Activated naive CD8-positive, alpha-beta T cell treated with anti-CD3 and anti-CD28 coated beads, Interleukin-2, amount 10 ng/mL, durations not matched to agents 7 days and 5 days (primary cell): ENCODE data around the gene PLEKHM3. TPM values are rescaled to one million over a fixed set of nuclear protein-coding genes. Genes with fewer than 3 reads are reported as not detected.
A peak's percentile ranks its signal among the peaks of the same experiment; 100 is the strongest.

Source experiments
- ATAC-seq: fragments of 150-1000 bp; cut with Tn5 transposase; one replicate; pipeline ENCODE4 v1.10.0; 2021; ENCODE audit warnings: low read depth, moderate library complexity
- POLR2A ChIA-PET: fragments of 350-600 bp; sonication (Branson Sonifier 250); formaldehyde crosslinking; loops from one replicate; lab custom pipeline; 2021; ENCODE audit warnings: antibody characterized with exemption; lab: Charles Lee
- DNase-seq: peaks from one replicate; pipeline ENCODE4 v3.0.0; 2021
- H3K27ac Mint-ChIP-seq: one replicate; pipeline ENCODE4 v1.8.0; 2022; ENCODE audit warnings: mild to moderate bottlenecking, mixed read lengths
- H3K27me3 Mint-ChIP-seq: one replicate; pipeline ENCODE4 v1.8.0; 2022; ENCODE audit warnings: mild to moderate bottlenecking, moderate library complexity, mixed read lengths
- H3K36me3 Mint-ChIP-seq: one replicate; pipeline ENCODE4 v1.8.0; 2021; ENCODE audit warnings: mild to moderate bottlenecking, mixed read lengths
- H3K4me1 Mint-ChIP-seq: one replicate; pipeline ENCODE4 v1.8.0; 2021; ENCODE audit warnings: mixed read lengths
- H3K4me3 Mint-ChIP-seq: one replicate; pipeline ENCODE4 v1.8.0; 2022; ENCODE audit warnings: mild to moderate bottlenecking, moderate library complexity, mixed read lengths
- H3K9me3 Mint-ChIP-seq: one replicate; pipeline ENCODE4 v1.8.0; 2021; ENCODE audit warnings: mixed read lengths
- total RNA-seq, 2 experiments: library from RNA; stranded (reverse); gene quantifications; one replicate each; pipeline ENCODE4 v1.2.3, GENCODE V29; 2021

Gene PLEKHM3
- total RNA-seq, 2 experiments from 2014 or later = 8.7 to 9.5 TPM

GRCh38 chr2:207782238-207783030 is 242.9 kb downstream of the PLEKHM3 start:
- no peak overlapping the region for H3K4me3 Mint-ChIP-seq
- ATAC-seq = no peak
- POLR2A ChIA-PET = no interaction called here

GRCh38 chr2:207779523-207779922 is 245.8 kb downstream of the PLEKHM3 start:
- ATAC-seq (no peak), DNase-seq (no peak)
- Mint-ChIP-seq H3K4me3 (no peak overlapping the region), H3K27ac (no peak overlapping the region), H3K9me3 (no peaks in the 10 kb centered on the region), H3K4me1 (no peaks in the 10 kb centered on the region), H3K27me3 (peaks cover 20% of the 10 kb centered on the region), H3K36me3 (no peaks in the 10 kb centered on the region)
- POLR2A ChIA-PET = no interaction called here

More at GRCh38 chr2:207782238-207783030, 242.9 kb downstream of the PLEKHM3 start:
- no peaks in the 10 kb centered on the region for H3K4me1 Mint-ChIP-seq
- H3K27me3 Mint-ChIP-seq = peaks cover 25% of the 10 kb centered on the region
- no peaks in the 10 kb centered on the region for H3K9me3 Mint-ChIP-seq
- DNase-seq = no peak
- H3K36me3 Mint-ChIP-seq = no peaks in the 10 kb centered on the region
- H3K27ac Mint-ChIP-seq = no peak overlapping the region

GRCh38 chr2:207778298-207778882 is 246.9 kb downstream of the PLEKHM3 start:
- Mint-ChIP-seq H3K9me3 (no peaks in the 10 kb centered on the region), H3K4me3 (no peak overlapping the region), H3K4me1 (no peaks in the 10 kb centered on the region), H3K27me3 (peaks cover 21% of the 10 kb centered on the region), H3K36me3 (no peaks in the 10 kb centered on the region), H3K27ac (no peak overlapping the region)
- no peak for DNase-seq
- POLR2A ChIA-PET = interaction anchor here (0.6 kb wide), 1 partner anchor 36 kb away, joined by 4 read pairs; no protein-coding TSS in a partner anchor
- ATAC-seq = no peak

- Mint-ChIP-seq H3K36me3 (no peaks in the 10 kb centered on the region), H3K27me3 (peaks cover 22% of the 10 kb centered on the region), H3K4me1 (no peaks in the 10 kb centered on the region), H3K4me3 (no peak overlapping the region), H3K27ac (no peak overlapping the region), H3K9me3 (no peaks in the 10 kb centered on the region)
- no peak for DNase-seq
- POLR2A ChIA-PET = no interaction called here
- no peak for ATAC-seq
Observed at GRCh38 chr2:207777124-207777523, 248.2 kb downstream of the PLEKHM3 start.

GRCh38 chr2:207775473-207775872 is 249.9 kb downstream of the PLEKHM3 start:
- Mint-ChIP-seq H3K4me1 (peaks cover 5% of the 10 kb centered on the region), H3K27ac (no peak overlapping the region), H3K4me3 (no peak overlapping the region), H3K27me3 (peaks cover 18% of the 10 kb centered on the region), H3K9me3 (no peaks in the 10 kb centered on the region), H3K36me3 (no peaks in the 10 kb centered on the region)
- DNase-seq (no peak), ATAC-seq (no peak)
- POLR2A ChIA-PET = no interaction called here

- DNase-seq (no peak), ATAC-seq (no peak)
- no peaks in the 10 kb centered on the region for H3K36me3 Mint-ChIP-seq
- no peaks in the 10 kb centered on the region for H3K9me3 Mint-ChIP-seq
- H3K27me3 Mint-ChIP-seq = peaks cover 26% of the 10 kb centered on the region
- H3K27ac Mint-ChIP-seq = no peak overlapping the region
- POLR2A ChIA-PET = no interaction called here
- H3K4me1 Mint-ChIP-seq = peaks cover 12% of the 10 kb centered on the region
- no peak overlapping the region for H3K4me3 Mint-ChIP-seq
Observed at GRCh38 chr2:207772844-207773205, 252.5 kb downstream of the PLEKHM3 start.

GRCh38 chr2:207772081-207772843 is 253.1 kb downstream of the PLEKHM3 start:
- no peaks in the 10 kb centered on the region for H3K9me3 Mint-ChIP-seq
- H3K27me3 Mint-ChIP-seq = peaks cover 29% of the 10 kb centered on the region
- no peak overlapping the region for H3K4me3 Mint-ChIP-seq
- ATAC-seq (no peak), DNase-seq (peak; percentile 36)
- peaks cover 1% of the 10 kb centered on the region for H3K36me3 Mint-ChIP-seq
- H3K27ac Mint-ChIP-seq = no peak overlapping the region
- peaks cover 12% of the 10 kb centered on the region for H3K4me1 Mint-ChIP-seq
- POLR2A ChIA-PET = interaction anchor here (0.6 kb wide), 1 partner anchor 29 kb away, joined by 3 read pairs; no protein-coding TSS in a partner anchor

GRCh38 chr2:207771421-207771820 is 253.9 kb downstream of the PLEKHM3 start:
- H3K4me1 Mint-ChIP-seq = peaks cover 13% of the 10 kb centered on the region
- H3K27me3 Mint-ChIP-seq = peaks cover 35% of the 10 kb centered on the region
- peaks cover 3% of the 10 kb centered on the region for H3K36me3 Mint-ChIP-seq
- DNase-seq = no peak
- no peak overlapping the region for H3K4me3 Mint-ChIP-seq
- no peaks in the 10 kb centered on the region for H3K9me3 Mint-ChIP-seq
- POLR2A ChIA-PET = interaction anchor here (0.6 kb wide), 1 partner anchor 28 kb away, joined by 3 read pairs; no protein-coding TSS in a partner anchor
- no peak overlapping the region for H3K27ac Mint-ChIP-seq
- ATAC-seq = no peak

Other genes starting within 250 kb of the PLEKHM3 start
- not detected for gene CRYGD, start 99.0 kb upstream of the PLEKHM3 start, total RNA-seq
- not detected for gene CRYGC, start 104.3 kb upstream of the PLEKHM3 start, total RNA-seq
- not detected for gene CRYGB, start 120.6 kb upstream of the PLEKHM3 start, total RNA-seq
- gene CRYGA, start 138.1 kb upstream of the PLEKHM3 start, total RNA-seq = not detected
- not detected for gene C2orf80, start 164.5 kb upstream of the PLEKHM3 start, total RNA-seq
- gene IDH1, start 229.5 kb upstream of the PLEKHM3 start, total RNA-seq = 10 to 100 TPM; 29.5 to 30.0 TPM
- gene PIKFYVE, start 240.7 kb upstream of the PLEKHM3 start, total RNA-seq = 10 to 100 TPM; 38.7 to 39.8 TPM